GM06990 (cell line): ENCODE results near the gene JAKMIP1.

Experiments
- DNase-seq: peaks from one replicate; pipeline ENCODE4 v3.0.0-alpha.2; 2011; ENCODE audit not compliant: insufficient read length; ENCODE audit errors: extremely low read depth
- H3K27me3 ChIP-seq: replicated peaks from 2 replicates; pipeline ENCODE4 v1.6.0; 2011; ENCODE audit warnings: low read length; ENCODE audit not compliant: control insufficient read depth, insufficient read depth
- H3K36me3 ChIP-seq: 2 replicates; pipeline ENCODE4 v1.5.1; 2011; ENCODE audit warnings: low read length; ENCODE audit not compliant: control insufficient read depth, insufficient read depth
- H3K4me3 ChIP-seq: replicated peaks from 2 replicates; pipeline ENCODE4 v1.5.1; 2011; ENCODE audit warnings: low read depth, mild to moderate bottlenecking, control low read depth, low read length
- CTCF ChIP-seq: IDR thresholded peaks from 2 replicates; pipeline ENCODE4 v1.5.1; 2011; ENCODE audit warnings: low read length, control low read depth, mild to moderate bottlenecking, inconsistent platforms; ENCODE audit not compliant: insufficient read depth, poor library complexity, severe bottlenecking

The JAKMIP1 gene

GRCh38 chr4:6201580-6202091, 1.3 kb upstream of the JAKMIP1 start:
- peak; percentile 74 for DNase-seq
- Histone ChIP-seq H3K4me3 (no peak overlapping the region), H3K36me3 (no peaks in the 10 kb centered on the region), H3K27me3 (no peaks in the 10 kb centered on the region; the same call in 1 of the 2 replicates)
- no peak for TF ChIP-seq CTCF

- H3K4me3 ChIP-seq, result peak overlapping the region; percentile 55
- TF ChIP-seq CTCF, result no peak
- DNase-seq, result peak; percentile 54
- no peaks in the 10 kb centered on the region; the same call in 1 of the 2 replicates for H3K27me3 ChIP-seq
- H3K36me3 ChIP-seq, result no peaks in the 10 kb centered on the region
These were observed 593 bp upstream of the JAKMIP1 start for GRCh38 chr4:6200922-6201362.

GRCh38 chr4:6199422-6199921, 877 bp downstream of the JAKMIP1 start:
- peak; percentile 50 for DNase-seq
- no peak for TF ChIP-seq CTCF
- Histone ChIP-seq H3K36me3 (no peaks in the 10 kb centered on the region), H3K27me3 (no peaks in the 10 kb centered on the region; the same call in 1 of the 2 replicates), H3K4me3 (peak overlapping the region; percentile 57)

GRCh38 chr4:6198768-6199421, 1.5 kb downstream of the JAKMIP1 start:
- Histone ChIP-seq H3K36me3 (no peaks in the 10 kb centered on the region), H3K4me3 (no peak overlapping the region), H3K27me3 (no peaks in the 10 kb centered on the region; the same call in 1 of the 2 replicates)
- no peak for DNase-seq
- no peak for TF ChIP-seq CTCF

- no peaks in the 10 kb centered on the region for H3K36me3 ChIP-seq
- no peak overlapping the region for H3K4me3 ChIP-seq
- no peak for DNase-seq
- no peak for TF ChIP-seq CTCF
- no peaks in the 10 kb centered on the region; the same call in 1 of the 2 replicates for H3K27me3 ChIP-seq
These were observed 2.1 kb downstream of the JAKMIP1 start for GRCh38 chr4:6198278-6198677.
